MM.1S (cell line): ENCODE data around the gene PCBP2.

Source experiments
- DNase-seq: peaks from one replicate; pipeline ENCODE4 v3.0.0-alpha.2; 2015
- H2AFZ ChIP-seq: fragments of 300-600 bp; sonication (generic); 2 replicates; pipeline ENCODE4 v1.6.0; 2016; ENCODE audit warnings: antibody characterized with exemption, low read length
- H3F3A ChIP-seq: fragments of 300-600 bp; sonication (generic); 2 replicates; pipeline ENCODE4 v1.6.1; 2016; ENCODE audit warnings: mild to moderate bottlenecking, antibody characterized with exemption, low read length, moderate library complexity, mixed read lengths; ENCODE audit not compliant: insufficient read depth
- H3K27ac ChIP-seq: fragments of 300-600 bp; sonication (generic); 2 replicates; pipeline ENCODE4 v1.5.1; 2016; ENCODE audit warnings: mild to moderate bottlenecking, low read length
- H3K27me3 ChIP-seq: fragments of 300-600 bp; sonication (generic); replicated peaks from 2 replicates; pipeline ENCODE4 v1.6.0; 2016; ENCODE audit warnings: low read length; ENCODE audit not compliant: insufficient read depth
- H3K36me3 ChIP-seq: fragments of 300-600 bp; sonication (generic); replicated peaks from 2 replicates; pipeline ENCODE4 v1.6.1; 2016; ENCODE audit warnings: mild to moderate bottlenecking, low read length, mixed read lengths; ENCODE audit not compliant: insufficient read depth
- H3K4me1 ChIP-seq: fragments of 300-600 bp; sonication (generic); 2 replicates; pipeline ENCODE4 v1.6.1; 2016; ENCODE audit warnings: low read length, mixed read lengths
- H3K4me2 ChIP-seq: fragments of 300-600 bp; sonication (generic); 2 replicates; pipeline ENCODE4 v1.6.0; 2016; ENCODE audit warnings: low read depth, low read length
- H3K4me3 ChIP-seq: fragments of 300-600 bp; sonication (generic); 2 replicates; pipeline ENCODE4 v1.5.1; 2016; ENCODE audit warnings: low read length, mixed read lengths
- H3K79me2 ChIP-seq: fragments of 300-600 bp; sonication (generic); 2 replicates; pipeline ENCODE4 v1.6.1; 2016; ENCODE audit warnings: mixed run types, low read length, mixed read lengths
- H3K9ac ChIP-seq: fragments of 300-600 bp; sonication (generic); 2 replicates; pipeline ENCODE4 v1.6.1; 2016; ENCODE audit warnings: low read length, mixed read lengths
- H3K9me2 ChIP-seq: fragments of 300-600 bp; sonication (generic); replicated peaks from 2 replicates; pipeline ENCODE4 v1.6.1; 2016; ENCODE audit warnings: mild to moderate bottlenecking, low read length, mixed read lengths; ENCODE audit not compliant: insufficient read depth
- H3K9me3 ChIP-seq: fragments of 300-600 bp; sonication (generic); replicated peaks from 2 replicates; pipeline ENCODE4 v1.6.1; 2016; ENCODE audit warnings: mild to moderate bottlenecking, low read length, mixed read lengths; ENCODE audit not compliant: insufficient read depth
- H4K20me1 ChIP-seq: fragments of 300-600 bp; sonication (generic); 2 replicates; pipeline ENCODE4 v1.6.1; 2016; ENCODE audit warnings: mild to moderate bottlenecking, low read length, moderate library complexity, mixed read lengths; ENCODE audit not compliant: insufficient read depth
- CTCF ChIP-seq: fragments of 300-600 bp; sonication (generic); IDR thresholded peaks from 2 replicates; pipeline ENCODE4 v1.5.1; 2016; ENCODE audit warnings: antibody characterized with exemption, low read length, mixed read lengths
- EZH2 ChIP-seq: fragments of 300-600 bp; sonication (generic); optimal IDR thresholded peaks from 2 replicates; pipeline ENCODE3; 2017; ENCODE audit warnings: low read depth, mild to moderate bottlenecking, antibody characterized with exemption, low read length, mixed read lengths
- EZH2phosphoT487 ChIP-seq: fragments of 300-600 bp; sonication (generic); IDR thresholded peaks from 2 replicates; pipeline ENCODE4 v1.6.1; 2018; ENCODE audit warnings: antibody characterized with exemption, low read length

The PCBP2 gene

GRCh38 chr12:53515291-53515680 is 63.4 kb downstream of the PCBP2 start:
- no peak overlapping the region for H3K9ac ChIP-seq
- no peaks in the 10 kb centered on the region for H3K27me3 ChIP-seq
- H3K4me2 ChIP-seq, result no peak overlapping the region
- no peaks in the 10 kb centered on the region for H4K20me1 ChIP-seq
- H3K36me3 ChIP-seq, result no peaks in the 10 kb centered on the region
- H3K4me1 ChIP-seq, result no peaks in the 10 kb centered on the region
- H3K79me2 ChIP-seq, result no peaks in the 10 kb centered on the region
- H3K4me3 ChIP-seq, result no peak overlapping the region
- DNase-seq, result no peak
- no peak overlapping the region for H2AFZ ChIP-seq
- no peaks in the 10 kb centered on the region for H3F3A ChIP-seq
- H3K9me3 ChIP-seq, result no peaks in the 10 kb centered on the region
- H3K27ac ChIP-seq, result no peak overlapping the region
- TF ChIP-seq CTCF, result no peak
- no peak for TF ChIP-seq EZH2
- no peak for TF ChIP-seq EZH2phosphoT487
- no peaks in the 10 kb centered on the region for H3K9me2 ChIP-seq

- H3K27me3 ChIP-seq, result no peaks in the 10 kb centered on the region
- no peaks in the 10 kb centered on the region for H3K79me2 ChIP-seq
- TF ChIP-seq CTCF (no peak), EZH2 (no peak), EZH2phosphoT487 (no peak)
- DNase-seq, result no peak
- no peak overlapping the region for H3K4me2 ChIP-seq
- no peaks in the 10 kb centered on the region for H3K9me2 ChIP-seq
- no peak overlapping the region for H2AFZ ChIP-seq
- no peaks in the 10 kb centered on the region for H4K20me1 ChIP-seq
- no peak overlapping the region for H3K4me3 ChIP-seq
- H3K27ac ChIP-seq, result no peak overlapping the region
- no peak overlapping the region for H3K9ac ChIP-seq
- no peaks in the 10 kb centered on the region for H3K4me1 ChIP-seq
- no peaks in the 10 kb centered on the region; the same call in 1 of the 2 replicates for H3K36me3 ChIP-seq
- no peaks in the 10 kb centered on the region for H3K9me3 ChIP-seq
- no peaks in the 10 kb centered on the region for H3F3A ChIP-seq
Measured at GRCh38 chr12:53516758-53517455, 65.0 kb downstream of the PCBP2 start.

GRCh38 chr12:53518381-53518780 is 66.5 kb downstream of the PCBP2 start:
- Histone ChIP-seq H2AFZ (no peak overlapping the region), H3K9ac (no peak overlapping the region), H3K9me3 (no peaks in the 10 kb centered on the region), H4K20me1 (no peaks in the 10 kb centered on the region), H3K79me2 (no peaks in the 10 kb centered on the region), H3K4me3 (no peak overlapping the region), H3F3A (no peaks in the 10 kb centered on the region), H3K9me2 (no peaks in the 10 kb centered on the region), H3K4me2 (no peak overlapping the region), H3K4me1 (no peaks in the 10 kb centered on the region), H3K27ac (no peak overlapping the region), H3K36me3 (no peaks in the 10 kb centered on the region; the same call in 1 of the 2 replicates), H3K27me3 (no peaks in the 10 kb centered on the region)
- no peak for TF ChIP-seq EZH2phosphoT487
- TF ChIP-seq CTCF, result no peak
- no peak for TF ChIP-seq EZH2
- no peak for DNase-seq
